ENCODE measurements around the gene ZNF324B. TPM values are rescaled to one million over a fixed set of nuclear protein-coding genes. Genes with fewer than 3 reads are reported as not detected.

Gene ZNF324B
- total and polyA plus RNA-seq, 7 donors, result 2.5 to 8.9 (median 4.5) TPM

- H3K9me3 ChIP-seq, result no peaks in the 10 kb centered on the region
- intact Hi-C loops (cut with DNase I), result no loop called here
- H3K27ac ChIP-seq, result no peak overlapping the region
- DNase-seq (no peak), ATAC-seq (no peak)
- H3K27me3 ChIP-seq (ENCODE audit: insufficient read depth in 3 of 3, low read length in 2 of 3), result no peaks in the 10 kb centered on the region
- TF ChIP-seq CTCF (IDR thresholded peaks at IDR 0.05), result no peak
- no peak overlapping the region for H3K4me3 ChIP-seq
- peaks cover 14% of the 10 kb centered on the region for H3K4me1 ChIP-seq
- WGBS, 3 donors, result 84 to 93% (median 85%) methylated on average over 6 to 7 of the region's 7 CpGs
- H3K36me3 ChIP-seq (ENCODE audit: insufficient read depth in 1 of 2, low read depth in 1 of 2), result peaks cover 0 to 40% of the 10 kb centered on the region in 2 donors
Measured at GRCh38 chr19:58479303-58479702, 27.9 kb downstream of the ZNF324B start.

GRCh38 chr19:58479736-58480480 is 28.5 kb downstream of the ZNF324B start:
- no peak for DNase-seq
- H3K9me3 ChIP-seq, result no peaks in the 10 kb centered on the region
- H3K4me1 ChIP-seq, result peaks cover 12% of the 10 kb centered on the region
- no peak for ATAC-seq
- no peak for TF ChIP-seq CTCF (IDR thresholded peaks at IDR 0.05)
- 80 to 87% (median 86%) methylated on average over 26 to 28 of the region's 28 CpGs for WGBS, 3 donors
- H3K4me3 ChIP-seq, result no peak overlapping the region
- H3K27ac ChIP-seq, result no peak overlapping the region
- H3K36me3 ChIP-seq (ENCODE audit: insufficient read depth in 1 of 2, low read depth in 1 of 2), result peaks cover 0 to 40% of the 10 kb centered on the region in 2 donors
- H3K27me3 ChIP-seq (ENCODE audit: insufficient read depth in 3 of 3, low read length in 2 of 3), result no peaks in the 10 kb centered on the region
- intact Hi-C loops (cut with DNase I), result no loop called here

- no peak for TF ChIP-seq CTCF (IDR thresholded peaks at IDR 0.05)
- Histone ChIP-seq H3K9me3 (no peaks in the 10 kb centered on the region), H3K36me3 (ENCODE audit: insufficient read depth in 1 of 2, low read depth in 1 of 2) (peaks cover 0 to 40% of the 10 kb centered on the region in 2 donors), H3K4me1 (peaks cover 8% of the 10 kb centered on the region), H3K4me3 (no peak overlapping the region), H3K27me3 (ENCODE audit: insufficient read depth in 3 of 3, low read length in 2 of 3) (no peaks in the 10 kb centered on the region), H3K27ac (no peak overlapping the region)
- no peak for ATAC-seq
- 84 to 91% (median 87%) methylated on average over 17 to 20 of the region's 20 CpGs for WGBS, 3 donors
- intact Hi-C loops (cut with DNase I), result no loop called here
- DNase-seq, result no peak
Measured at GRCh38 chr19:58480481-58480830, 29.0 kb downstream of the ZNF324B start.

- peaks cover 8% of the 10 kb centered on the region for H3K4me1 ChIP-seq
- no peak overlapping the region for H3K27ac ChIP-seq
- ATAC-seq (no peak), DNase-seq (no peak)
- intact Hi-C loops (cut with DNase I), result no loop called here
- no peaks in the 10 kb centered on the region for H3K9me3 ChIP-seq
- no peak for TF ChIP-seq CTCF (IDR thresholded peaks at IDR 0.05)
- 78 to 86% (median 85%) methylated on average over 2 of the region's 2 CpGs for WGBS, 3 donors
- H3K4me3 ChIP-seq, result no peak overlapping the region
- peaks cover 0 to 40% of the 10 kb centered on the region in 2 donors for H3K36me3 ChIP-seq (ENCODE audit: insufficient read depth in 1 of 2, low read depth in 1 of 2)
- no peaks in the 10 kb centered on the region for H3K27me3 ChIP-seq (ENCODE audit: insufficient read depth in 3 of 3, low read length in 2 of 3)
Measured at GRCh38 chr19:58480831-58481230, 29.4 kb downstream of the ZNF324B start.

GRCh38 chr19:58482372-58482771 is 30.9 kb downstream of the ZNF324B start:
- Histone ChIP-seq H3K4me3 (no peak overlapping the region), H3K4me1 (no peaks in the 10 kb centered on the region), H3K27me3 (ENCODE audit: insufficient read depth in 3 of 3, low read length in 2 of 3) (no peaks in the 10 kb centered on the region), H3K36me3 (ENCODE audit: insufficient read depth in 1 of 2, low read depth in 1 of 2) (peaks cover 0 to 40% of the 10 kb centered on the region in 2 donors), H3K9me3 (no peaks in the 10 kb centered on the region), H3K27ac (no peak overlapping the region)
- intact Hi-C loops (cut with DNase I), result no loop called here
- no peak for ATAC-seq
- WGBS, 3 donors, result 83 to 88% (median 88%) methylated on average over 7 of the region's 7 CpGs
- TF ChIP-seq CTCF (IDR thresholded peaks at IDR 0.05), result no peak
- no peak for DNase-seq

Data from psoas muscle (tissue), 8 donors.